ENCODE data around the gene HGFAC. TPM values are rescaled to one million over a fixed set of nuclear protein-coding genes. Genes with fewer than 3 reads are reported as not detected.
A peak's percentile ranks its signal among the peaks of the same experiment; 100 is the strongest.
"Not testable (repeated sequence)": the region's sequence is repeated elsewhere in the genome, so short reads cannot be mapped to it uniquely, and the experiment has no call there.

The HGFAC gene
- total RNA-seq, 1 experiment from 2014 or later: 0.20 TPM

DNA sequence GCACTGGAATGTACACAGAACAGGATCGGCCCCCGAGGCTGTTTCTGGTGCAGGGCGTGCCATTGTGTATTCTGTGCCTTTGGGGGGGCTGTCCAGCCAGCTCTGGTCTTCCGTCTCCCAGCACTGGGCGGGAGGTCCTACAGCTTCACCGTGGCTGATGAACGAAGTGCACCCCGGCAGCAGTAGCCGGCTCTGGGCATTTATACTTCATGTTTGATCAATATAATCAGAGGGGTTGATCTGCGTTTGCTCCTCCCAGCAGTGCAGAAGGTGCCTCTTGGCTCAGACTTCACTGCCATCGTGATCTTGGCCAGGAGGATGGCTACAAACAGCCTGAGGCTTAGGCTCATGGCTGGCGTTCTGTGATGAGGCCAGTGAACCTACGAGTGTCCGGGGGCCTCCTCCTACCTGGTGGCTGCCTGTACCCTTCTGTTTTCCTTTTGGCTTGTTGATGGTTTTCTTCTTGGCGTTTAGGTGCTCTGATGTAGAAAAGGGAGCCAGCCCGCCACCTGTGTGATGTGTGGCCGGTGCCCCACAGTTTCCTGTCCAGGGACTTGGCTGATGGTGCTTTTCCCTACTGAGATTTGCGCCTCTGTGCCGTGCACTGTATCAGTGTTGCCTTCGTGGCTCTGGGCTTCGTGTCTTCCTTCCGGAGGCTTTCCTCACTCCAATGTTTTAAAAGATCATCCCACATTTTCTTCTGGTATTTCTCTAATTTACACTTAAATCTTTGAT lies 31.2 kb upstream of the HGFAC start (continued):
- TF ChIP-seq AR (CRISPR knock-in tag; IDR thresholded peaks at IDR 0.05): no peak
- no peak for TF ChIP-seq NR3C1 (CRISPR knock-in tag; conservative IDR thresholded peaks at IDR 0.05; ENCODE audit: low read depth)
- TF ChIP-seq JUN (CRISPR knock-in tag; IDR thresholded peaks at IDR 0.05): no peak
- TF ChIP-seq, protein P1, sequence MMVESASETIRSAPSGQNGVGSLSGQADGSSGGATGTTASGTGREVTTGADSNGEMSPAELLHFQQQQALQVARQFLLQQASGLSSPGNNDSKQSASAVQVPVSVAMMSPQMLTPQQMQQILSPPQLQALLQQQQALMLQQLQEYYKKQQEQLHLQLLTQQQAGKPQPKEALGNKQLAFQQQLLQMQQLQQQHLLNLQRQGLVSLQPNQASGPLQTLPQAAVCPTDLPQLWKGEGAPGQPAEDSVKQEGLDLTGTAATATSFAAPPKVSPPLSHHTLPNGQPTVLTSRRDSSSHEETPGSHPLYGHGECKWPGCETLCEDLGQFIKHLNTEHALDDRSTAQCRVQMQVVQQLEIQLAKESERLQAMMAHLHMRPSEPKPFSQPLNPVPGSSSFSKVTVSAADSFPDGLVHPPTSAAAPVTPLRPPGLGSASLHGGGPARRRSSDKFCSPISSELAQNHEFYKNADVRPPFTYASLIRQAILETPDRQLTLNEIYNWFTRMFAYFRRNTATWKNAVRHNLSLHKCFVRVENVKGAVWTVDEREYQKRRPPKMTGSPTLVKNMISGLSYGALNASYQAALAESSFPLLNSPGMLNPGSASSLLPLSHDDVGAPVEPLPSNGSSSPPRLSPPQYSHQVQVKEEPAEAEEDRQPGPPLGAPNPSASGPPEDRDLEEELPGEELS (CRISPR knock-in tag; IDR thresholded peaks at IDR 0.05): no peak
- TF ChIP-seq EMX1 (CRISPR knock-in tag; IDR thresholded peaks at IDR 0.05): no peak
- TF ChIP-seq ATF2 (CRISPR knock-in tag; IDR thresholded peaks at IDR 0.05; ENCODE audit: borderline replicate concordance, low read depth): no peak
- TF ChIP-seq CREM (CRISPR knock-in tag; IDR thresholded peaks at IDR 0.05): no peak
- TF ChIP-seq TCF7 (CRISPR knock-in tag; IDR thresholded peaks at IDR 0.05; ENCODE audit: low read depth): no peak
- no peak for TF ChIP-seq TP53 (CRISPR knock-in tag; IDR thresholded peaks at IDR 0.05)
- TF ChIP-seq, protein P2, sequence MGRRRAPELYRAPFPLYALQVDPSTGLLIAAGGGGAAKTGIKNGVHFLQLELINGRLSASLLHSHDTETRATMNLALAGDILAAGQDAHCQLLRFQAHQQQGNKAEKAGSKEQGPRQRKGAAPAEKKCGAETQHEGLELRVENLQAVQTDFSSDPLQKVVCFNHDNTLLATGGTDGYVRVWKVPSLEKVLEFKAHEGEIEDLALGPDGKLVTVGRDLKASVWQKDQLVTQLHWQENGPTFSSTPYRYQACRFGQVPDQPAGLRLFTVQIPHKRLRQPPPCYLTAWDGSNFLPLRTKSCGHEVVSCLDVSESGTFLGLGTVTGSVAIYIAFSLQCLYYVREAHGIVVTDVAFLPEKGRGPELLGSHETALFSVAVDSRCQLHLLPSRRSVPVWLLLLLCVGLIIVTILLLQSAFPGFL (CRISPR knock-in tag; IDR thresholded peaks at IDR 0.05; ENCODE audit: borderline replicate concordance): no peak
- TF ChIP-seq, protein P3, sequence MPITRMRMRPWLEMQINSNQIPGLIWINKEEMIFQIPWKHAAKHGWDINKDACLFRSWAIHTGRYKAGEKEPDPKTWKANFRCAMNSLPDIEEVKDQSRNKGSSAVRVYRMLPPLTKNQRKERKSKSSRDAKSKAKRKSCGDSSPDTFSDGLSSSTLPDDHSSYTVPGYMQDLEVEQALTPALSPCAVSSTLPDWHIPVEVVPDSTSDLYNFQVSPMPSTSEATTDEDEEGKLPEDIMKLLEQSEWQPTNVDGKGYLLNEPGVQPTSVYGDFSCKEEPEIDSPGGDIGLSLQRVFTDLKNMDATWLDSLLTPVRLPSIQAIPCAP (CRISPR knock-in tag; IDR thresholded peaks at IDR 0.05): no peak
- TF ChIP-seq ZBTB43 (CRISPR knock-in tag; IDR thresholded peaks at IDR 0.05): no peak
- no peak for TF ChIP-seq ZNF532 (CRISPR knock-in tag; IDR thresholded peaks at IDR 0.05; ENCODE audit: borderline replicate concordance)
- no peak for TF ChIP-seq IRF2 (CRISPR knock-in tag; IDR thresholded peaks at IDR 0.05; ENCODE audit: borderline replicate concordance, low read depth)
- TF ChIP-seq TEAD1 (CRISPR knock-in tag; IDR thresholded peaks at IDR 0.05): no peak
- TF ChIP-seq KAT7 (CRISPR knock-in tag; IDR thresholded peaks at IDR 0.05; ENCODE audit: borderline replicate concordance): no peak

DNA sequence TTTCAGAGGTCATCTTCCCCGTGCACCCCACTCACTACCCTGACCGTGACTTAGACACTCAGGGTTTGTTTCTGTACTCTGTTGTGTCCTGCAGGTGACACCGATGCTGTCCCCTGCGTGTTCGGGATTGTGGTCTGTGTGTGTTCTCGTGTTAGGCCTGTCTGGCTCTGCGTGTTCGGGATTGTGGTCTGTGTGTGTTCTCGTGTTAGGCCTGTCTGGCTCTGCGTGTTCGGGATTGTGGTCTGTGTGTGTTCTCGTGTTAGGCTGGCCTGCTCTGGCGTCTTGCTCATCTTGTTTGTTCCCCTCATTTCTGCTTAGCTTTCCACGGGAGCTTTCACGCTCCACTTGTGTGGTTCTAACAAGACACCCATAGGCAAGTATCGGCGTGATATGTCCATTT lies 30.6 kb upstream of the HGFAC start:
- H3K9me3 Mint-ChIP-seq; H3K36me3 Mint-ChIP-seq; ATAC-seq; H3K4me1 Mint-ChIP-seq; H3K4me3 Mint-ChIP-seq; CTCF ChIA-PET; POLR2A ChIA-PET; H3K27me3 Mint-ChIP-seq (ENCODE audit: low read depth); DNase-seq (ENCODE audit: low spot score): not testable (repeated sequence)
- peak overlapping the region; percentile 27 for H3K27ac Mint-ChIP-seq

All from WTC11 (cell line).